Left cardiac atrium (tissue), 4 donors: ENCODE data around the gene CNTNAP5. TPM values are rescaled to one million over a fixed set of nuclear protein-coding genes. Genes with fewer than 3 reads are reported as not detected.

Source experiments
- ATAC-seq, 2 donors: fragments of 200-7000 bp; cut with Tn5 transposase; one replicate each; pipeline ENCODE4 v1.9.1; 2020; ENCODE audit warnings: mild to moderate bottlenecking in 2 of 2, moderate library complexity in 2 of 2
- DNase-seq: peaks from one replicate; pipeline ENCODE4 v3.0.0-alpha.2; 2020
- intact Hi-C, 2 donors: fragments of 100-400 bp; cut with DNase I; formaldehyde crosslinking; loops; one replicate each; pipeline versions ENCODE4 v1.14.1 to v1.15.1; 2022 to 2023
- total RNA-seq, 2 donors: library from RNA; stranded (reverse); fragmentation: NEBNext Ultra II Directional; extraction: Animal tissue kit (Norgen Biotek cat#: 25700); gene quantifications; one replicate each; pipeline ENCODE4 v1.2.1, GENCODE V29; 2021
- donor health status: DM: no; HTN: yes; CAD: no.
- donor health status: DM: no; HTN: yes; CAD: no; lungs with severe emphysema.
- donor health status: DM: yes; HTN: yes; CAD: no.
- donor health status: Dilated cardiomyopathy.

CNTNAP5 gene
- total RNA-seq, 2 donors from 2014 or later: not detected

DNA sequence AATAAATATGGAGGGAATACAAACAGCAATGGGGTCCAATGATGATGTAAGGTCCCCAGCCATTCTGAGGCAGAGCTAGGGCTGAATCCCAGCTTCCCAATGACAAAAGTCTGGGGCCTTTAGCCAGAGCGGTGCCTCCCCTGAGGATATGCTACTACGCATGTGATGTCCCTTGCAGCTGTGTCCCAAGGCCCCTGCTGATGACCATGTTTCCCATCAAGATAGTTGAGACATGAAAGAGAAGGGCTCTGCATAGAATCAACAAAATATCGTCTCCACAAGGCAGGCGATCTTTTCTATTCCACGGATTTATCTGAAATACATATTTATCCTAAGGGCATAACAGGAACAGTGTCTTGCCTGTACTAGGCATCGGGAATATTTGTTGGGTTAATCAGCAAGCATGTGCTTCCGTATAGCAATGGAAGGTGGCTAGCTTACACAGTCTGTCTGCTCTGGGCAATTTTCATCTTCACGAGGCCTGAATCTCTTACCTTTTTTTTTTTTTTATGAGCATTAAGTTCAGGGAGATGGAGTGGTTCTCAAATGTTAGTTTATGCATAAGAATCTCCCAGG is 284.6 kb downstream of the CNTNAP5 start:
- ATAC-seq (no peak), DNase-seq (no peak)
- intact Hi-C loops: no loop called here

- ATAC-seq: no peak
- no peak for DNase-seq
- intact Hi-C loops: no loop called here
Measured at GRCh38 chr2:124310671-124311070, 285.6 kb downstream of the CNTNAP5 start.

DNA sequence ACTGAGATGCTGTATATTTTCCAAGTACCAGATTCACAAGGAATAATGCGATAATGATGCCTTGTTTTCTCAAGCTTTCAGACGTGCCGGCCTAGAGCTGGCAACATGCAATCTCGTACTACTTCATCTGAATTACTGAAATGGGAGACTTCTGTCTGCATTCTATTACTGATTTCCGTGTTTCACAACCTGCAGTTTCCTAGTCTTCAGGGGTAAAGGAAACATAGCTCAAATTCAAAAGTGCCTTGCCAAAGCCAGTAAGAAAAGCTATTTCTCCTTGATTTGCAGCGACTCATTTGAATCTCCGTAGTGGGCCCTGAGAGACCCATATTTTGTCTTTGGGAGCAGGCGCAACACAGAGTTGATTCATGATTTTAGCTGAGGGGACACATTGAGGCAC is 289.0 kb downstream of the CNTNAP5 start:
- intact Hi-C loops: no loop called here
- no peak for ATAC-seq
- DNase-seq: no peak

DNA sequence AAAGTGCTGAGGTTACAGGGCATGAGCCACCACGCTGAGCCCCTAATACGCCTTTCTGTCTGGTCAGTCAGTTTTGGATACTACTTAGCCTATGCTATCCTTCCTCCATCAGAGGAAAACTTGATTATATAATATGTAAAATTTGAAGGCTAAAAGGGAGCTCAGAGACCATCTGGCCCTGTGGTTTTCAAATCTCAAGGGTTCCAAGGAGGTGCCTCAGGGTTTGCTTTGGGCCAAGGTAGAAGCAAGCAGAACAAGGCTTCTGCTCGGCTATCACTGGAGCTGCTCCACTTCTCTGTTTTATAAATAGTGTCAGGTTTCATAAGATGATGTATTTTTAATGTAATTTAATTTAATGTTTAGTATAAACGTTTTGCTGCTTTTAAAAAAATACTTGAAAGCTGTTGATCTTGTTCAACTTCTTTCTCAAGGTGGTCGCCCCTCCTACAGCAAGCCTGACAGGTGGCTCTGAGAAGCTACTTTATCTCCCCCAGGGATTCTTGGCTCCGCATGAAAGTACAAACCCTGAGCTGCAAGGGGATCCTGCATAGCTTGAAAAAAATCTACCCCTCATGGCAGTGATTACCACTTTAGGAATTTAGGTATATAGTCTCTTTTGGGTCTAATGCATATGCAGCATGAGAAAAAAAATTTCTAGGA is 290.3 kb downstream of the CNTNAP5 start:
- no peak for DNase-seq
- intact Hi-C loops: no loop called here
- ATAC-seq: no peak

- intact Hi-C loops: no loop called here
Measured at GRCh38 chr2:124316133-124316532, 291.0 kb downstream of the CNTNAP5 start.

GRCh38 chr2:124316881-124317605 is 292.0 kb downstream of the CNTNAP5 start:
- intact Hi-C loops: no loop called here
- no peak for DNase-seq
- ATAC-seq: no peak

More at GRCh38 chr2:124316133-124316532, 291.0 kb downstream of the CNTNAP5 start:
- no peak for DNase-seq
- no peak for ATAC-seq

- intact Hi-C loops: no loop called here
- ATAC-seq (no peak), DNase-seq (no peak)
Measured at GRCh38 chr2:124317628-124318027, 292.5 kb downstream of the CNTNAP5 start.

GRCh38 chr2:124318913-124319312 is 293.8 kb downstream of the CNTNAP5 start:
- no peak for ATAC-seq
- no peak for DNase-seq
- intact Hi-C loops: no loop called here

GRCh38 chr2:124319577-124319976 is 294.5 kb downstream of the CNTNAP5 start:
- DNase-seq: no peak
- no peak for ATAC-seq
- intact Hi-C loops: no loop called here

- intact Hi-C loops: no loop called here
- DNase-seq (no peak), ATAC-seq (no peak)
Measured at GRCh38 chr2:124320051-124320688, 295.1 kb downstream of the CNTNAP5 start.

- DNase-seq (no peak), ATAC-seq (no peak)
- intact Hi-C loops: no loop called here
Measured at GRCh38 chr2:124323321-124323720, 298.2 kb downstream of the CNTNAP5 start.

DNA sequence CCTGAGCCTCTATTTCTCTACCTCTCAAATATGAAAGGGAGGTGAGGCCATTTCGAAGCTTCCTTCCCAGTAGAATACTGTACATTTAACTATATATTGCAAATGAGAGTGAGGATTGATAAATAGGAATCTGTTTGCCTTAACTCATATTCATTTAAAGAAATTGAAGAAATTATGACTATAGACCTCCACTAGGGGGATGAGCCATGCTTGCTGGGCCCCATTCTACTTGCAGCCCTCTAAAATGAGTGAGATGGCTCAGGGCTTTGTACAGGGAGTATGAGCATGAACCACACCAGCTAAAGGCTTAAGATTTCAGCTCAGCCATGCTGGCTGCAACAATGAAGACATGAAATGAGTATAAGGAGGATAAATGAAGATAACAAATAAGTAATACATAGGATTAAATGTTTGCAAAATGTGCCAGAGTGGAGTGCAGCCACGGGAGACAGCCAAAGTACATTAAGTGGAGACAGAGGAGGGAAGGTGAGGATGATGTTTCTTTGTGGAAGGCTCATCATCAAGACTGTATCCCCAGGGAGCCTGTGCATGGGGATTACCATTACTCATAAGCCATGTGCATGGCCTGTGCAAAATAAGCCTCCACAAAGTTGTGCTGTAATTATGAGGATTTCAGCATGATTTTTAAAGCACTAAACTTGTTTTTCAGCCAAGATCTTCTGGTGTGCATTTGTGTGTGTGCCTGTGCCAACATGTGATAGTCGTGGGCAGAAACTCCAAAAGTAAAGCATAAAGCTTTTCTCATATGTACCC is 300.8 kb downstream of the CNTNAP5 start:
- intact Hi-C loops: no loop called here
- DNase-seq: no peak
- no peak for ATAC-seq

DNA sequence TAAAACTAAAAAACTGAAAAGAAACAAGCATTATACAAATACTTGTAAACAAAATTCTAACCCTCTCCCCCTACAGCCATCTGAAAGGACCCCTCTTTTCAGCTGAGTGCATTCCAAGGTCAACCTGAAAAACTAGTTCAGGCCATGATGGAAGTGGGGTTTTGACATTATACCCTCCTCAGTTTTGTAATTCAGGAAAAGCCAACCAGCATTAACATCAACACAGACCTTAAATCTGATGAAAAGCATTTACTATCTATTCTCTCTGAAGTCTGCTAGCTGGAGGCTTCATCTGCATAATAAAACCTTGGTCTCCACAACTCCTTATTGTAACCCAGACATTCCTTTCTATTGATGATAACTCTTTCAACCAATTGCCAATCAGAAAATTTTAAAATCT is 302.2 kb downstream of the CNTNAP5 start:
- ATAC-seq: no peak
- intact Hi-C loops: no loop called here

GRCh38 chr2:124328397-124328796 is 303.3 kb downstream of the CNTNAP5 start:
- no peak for DNase-seq
- intact Hi-C loops: no loop called here
- no peak for ATAC-seq

More for the DNA sequence above, 302.2 kb downstream of the CNTNAP5 start:
- no peak for DNase-seq

DNA sequence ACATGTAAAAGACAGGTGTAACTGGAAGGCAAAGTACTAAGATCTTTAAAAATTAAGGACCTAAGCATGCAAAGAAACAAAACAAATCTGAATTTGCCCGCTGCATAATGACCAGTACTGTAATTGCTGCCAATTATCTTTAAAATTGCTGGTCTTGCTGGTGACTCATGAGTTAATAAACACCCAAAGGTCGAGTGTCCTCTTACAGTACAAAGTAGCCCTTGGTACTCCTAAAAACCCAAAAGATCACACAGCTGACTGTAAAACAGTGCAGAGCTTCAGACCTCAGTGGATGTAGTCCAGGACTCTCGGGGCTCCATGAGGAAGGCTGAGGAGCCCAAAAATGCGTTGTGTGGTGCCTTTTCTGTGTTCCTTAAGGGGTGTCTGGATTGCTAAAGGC is 308.7 kb downstream of the CNTNAP5 start:
- DNase-seq (no peak), ATAC-seq (no peak)
- intact Hi-C loops: no loop called here

DNA sequence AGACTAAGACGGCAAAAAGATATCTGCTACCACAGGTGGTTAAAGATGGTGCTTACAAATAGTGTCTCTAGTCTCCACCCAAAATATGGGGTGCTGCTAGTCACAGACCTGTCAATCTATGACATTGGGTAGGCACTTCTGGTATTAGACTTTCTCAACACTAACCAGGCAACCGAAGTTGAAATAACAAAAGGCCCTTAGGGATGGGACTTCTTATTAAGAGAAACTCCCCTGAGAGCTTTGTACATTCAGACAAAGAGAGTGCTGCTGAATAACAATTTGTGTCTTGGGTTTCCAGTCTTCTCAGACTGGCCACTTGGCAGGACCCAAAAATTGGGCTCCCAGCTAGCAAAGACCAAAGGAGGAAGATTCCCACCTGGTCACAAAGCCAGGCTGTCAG is 310.0 kb downstream of the CNTNAP5 start:
- DNase-seq (no peak), ATAC-seq (no peak)
- intact Hi-C loops: no loop called here

DNA sequence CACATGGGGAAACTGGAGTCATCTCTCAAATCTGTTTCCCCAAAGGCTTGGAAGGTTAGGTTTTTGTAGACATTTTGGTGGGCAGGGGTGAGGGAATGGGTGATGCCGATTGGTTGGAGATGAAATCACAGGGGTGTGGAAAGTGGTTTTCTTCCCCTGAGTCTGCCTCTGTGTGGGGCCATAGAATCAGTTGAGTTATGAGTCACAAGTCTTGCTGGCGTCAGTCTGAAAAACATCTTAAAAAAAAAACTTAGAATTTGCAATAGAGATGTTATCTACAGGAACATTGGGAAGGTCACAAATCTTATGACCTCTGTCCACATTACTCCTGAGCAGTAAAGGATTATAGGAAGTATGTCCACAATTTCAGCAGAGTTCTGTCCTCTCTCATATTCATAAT is 314.6 kb downstream of the CNTNAP5 start:
- ATAC-seq: no peak
- DNase-seq: no peak
- intact Hi-C loops: no loop called here

DNA sequence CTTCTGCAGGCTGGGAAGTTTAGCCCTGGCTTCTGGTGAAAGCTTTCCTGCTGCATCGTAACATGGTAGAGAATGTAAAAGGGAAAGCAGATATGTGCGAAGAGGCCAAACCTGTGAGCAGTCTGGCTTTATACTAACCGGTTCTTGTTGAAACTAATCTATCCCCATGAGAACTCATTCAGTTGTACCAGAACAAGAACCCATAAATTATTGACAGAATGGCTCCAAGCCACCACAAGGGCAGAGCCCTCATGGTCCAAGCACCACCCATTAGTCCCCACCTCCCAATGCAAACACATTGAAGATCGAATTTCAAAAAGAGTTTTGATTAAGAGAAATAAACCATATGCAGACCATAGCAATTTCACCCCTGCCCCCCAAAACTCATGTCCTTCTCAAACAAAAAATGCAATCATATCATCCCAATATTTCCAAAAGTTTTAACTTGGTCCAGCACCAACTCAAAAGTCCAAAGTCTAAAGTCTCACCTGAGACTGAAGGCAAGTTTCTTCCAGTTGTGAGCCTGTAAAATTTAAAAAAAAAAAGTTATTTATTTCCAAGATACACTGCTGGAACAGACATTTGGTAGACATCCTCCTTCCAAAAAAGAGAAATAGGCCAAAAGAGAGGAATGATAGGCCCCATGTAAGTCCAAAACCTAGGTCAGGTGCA is 318.9 kb downstream of the CNTNAP5 start:
- intact Hi-C loops: no loop called here
- ATAC-seq (no peak), DNase-seq (no peak)

- intact Hi-C loops: no loop called here
- DNase-seq (no peak), ATAC-seq (no peak)
Measured at GRCh38 chr2:124347209-124347608, 322.1 kb downstream of the CNTNAP5 start.
